ENCODE data around the gene SMURF1.

SMURF1 gene

GRCh38 chr7:98985945-98986344, 158.0 kb downstream of the SMURF1 start:
- DNase-seq (ENCODE audit: low read depth) = no peak

GRCh38 chr7:98985406-98985805, 158.5 kb downstream of the SMURF1 start:
- no peak for DNase-seq (ENCODE audit: low read depth)

- no peak for DNase-seq (ENCODE audit: low read depth)
These were observed 159.8 kb downstream of the SMURF1 start for GRCh38 chr7:98984126-98984525.

- DNase-seq (ENCODE audit: low read depth) = no peak
These were observed 161.2 kb downstream of the SMURF1 start for GRCh38 chr7:98982686-98983085.

GRCh38 chr7:98981701-98982100, 162.2 kb downstream of the SMURF1 start:
- no peak for DNase-seq (ENCODE audit: low read depth)

- no peak for DNase-seq (ENCODE audit: low read depth)
These were observed 165.2 kb downstream of the SMURF1 start for GRCh38 chr7:98978672-98979071.
